AG09319 (cell line): ENCODE results near the gene PCAT6.
"Not testable (repeated sequence)": the region's sequence is repeated elsewhere in the genome, so short reads cannot be mapped to it uniquely, and the experiment has no call there.

ENCODE experiments used
- DNase-seq: peaks from one replicate; pipeline ENCODE4 v3.0.0-alpha.2; 2010; ENCODE audit warnings: low read depth; ENCODE audit errors: extremely low read depth
- CTCF ChIP-seq: IDR thresholded peaks from 2 replicates; pipeline ENCODE4 v1.5.1; 2011; ENCODE audit warnings: low read depth, mild to moderate bottlenecking, inconsistent platforms, low read length, moderate library complexity

Gene PCAT6

GRCh38 chr1:202818819-202819218 lies 8.1 kb downstream of the PCAT6 start:
- no peak for DNase-seq
- TF ChIP-seq CTCF, result no peak

- no peak for DNase-seq
- TF ChIP-seq CTCF, result no peak
These were observed 10.7 kb downstream of the PCAT6 start for GRCh38 chr1:202821467-202821866.

GRCh38 chr1:202825748-202826147 lies 15.0 kb downstream of the PCAT6 start:
- DNase-seq, result no peak
- no peak for TF ChIP-seq CTCF

- not testable (repeated sequence) for DNase-seq
These were observed 18.5 kb downstream of the PCAT6 start for GRCh38 chr1:202829223-202829622.

GRCh38 chr1:202831906-202832305 lies 21.2 kb downstream of the PCAT6 start:
- TF ChIP-seq CTCF, result no peak
- no peak for DNase-seq

- DNase-seq, result no peak
- no peak for TF ChIP-seq CTCF
These were observed 24.2 kb downstream of the PCAT6 start for GRCh38 chr1:202834771-202835547.

- no peak for TF ChIP-seq CTCF
- DNase-seq, result no peak
These were observed 24.9 kb downstream of the PCAT6 start for GRCh38 chr1:202835548-202836072.
